ENCODE results near the gene SSU72.

GRCh38 chr1:1545946-1546737, 28.5 kb downstream of the SSU72 start:
- TF ChIP-seq CTCF (IDR thresholded peaks at IDR 0.05; ENCODE audit: low read length) (no peak), EZH2 (IDR thresholded peaks at IDR 0.05; ENCODE audit: borderline replicate concordance, low read length) (no peak)

Measured in OCI-LY1 (cell line).